Nephron progenitor cell (in vitro differentiated cells): ENCODE data around the gene MAP1S.

Source experiments
- DNase-seq: peaks from one replicate; pipeline ENCODE4 v3.0.0; 2021
- H3K27ac Mint-ChIP-seq: 2 replicates; pipeline ENCODE4 v1.8.0; 2021; ENCODE audit warnings: mild to moderate bottlenecking, moderate library complexity, mixed read lengths
- H3K27me3 Mint-ChIP-seq: 2 replicates; pipeline ENCODE4 v1.8.0; 2021; ENCODE audit warnings: mild to moderate bottlenecking, low read depth, mixed read lengths; ENCODE audit not compliant: poor library complexity
- H3K36me3 Mint-ChIP-seq: 2 replicates; pipeline ENCODE4 v1.8.0; 2021; ENCODE audit warnings: low read depth, mixed read lengths
- H3K4me1 Mint-ChIP-seq: 2 replicates; pipeline ENCODE4 v1.8.0; 2021; ENCODE audit warnings: mixed read lengths
- H3K4me3 Mint-ChIP-seq: 2 replicates; pipeline ENCODE4 v1.8.0; 2021; ENCODE audit warnings: mild to moderate bottlenecking, moderate library complexity, mixed read lengths
- H3K9me3 Mint-ChIP-seq: 2 replicates; pipeline ENCODE4 v1.8.0; 2021; ENCODE audit warnings: mild to moderate bottlenecking, moderate library complexity, mixed read lengths
- CTCF ChIP-seq: fragments of 200-600 bp; sonication (generic); IDR thresholded peaks from 2 replicates; pipeline ENCODE4 v1.5.0; 2021; ENCODE audit warnings: antibody characterized with exemption

The MAP1S gene

GRCh38 chr19:17724655-17725054, 5.4 kb downstream of the MAP1S start:
- no peaks in the 10 kb centered on the region for H3K27me3 Mint-ChIP-seq
- peaks cover 20% of the 10 kb centered on the region for H3K4me1 Mint-ChIP-seq
- peaks cover 34% of the 10 kb centered on the region for H3K36me3 Mint-ChIP-seq
- no peaks in the 10 kb centered on the region for H3K9me3 Mint-ChIP-seq
- H3K27ac Mint-ChIP-seq = no peak overlapping the region
- DNase-seq = no peak
- no peak for TF ChIP-seq CTCF
- H3K4me3 Mint-ChIP-seq = no peak overlapping the region

DNA sequence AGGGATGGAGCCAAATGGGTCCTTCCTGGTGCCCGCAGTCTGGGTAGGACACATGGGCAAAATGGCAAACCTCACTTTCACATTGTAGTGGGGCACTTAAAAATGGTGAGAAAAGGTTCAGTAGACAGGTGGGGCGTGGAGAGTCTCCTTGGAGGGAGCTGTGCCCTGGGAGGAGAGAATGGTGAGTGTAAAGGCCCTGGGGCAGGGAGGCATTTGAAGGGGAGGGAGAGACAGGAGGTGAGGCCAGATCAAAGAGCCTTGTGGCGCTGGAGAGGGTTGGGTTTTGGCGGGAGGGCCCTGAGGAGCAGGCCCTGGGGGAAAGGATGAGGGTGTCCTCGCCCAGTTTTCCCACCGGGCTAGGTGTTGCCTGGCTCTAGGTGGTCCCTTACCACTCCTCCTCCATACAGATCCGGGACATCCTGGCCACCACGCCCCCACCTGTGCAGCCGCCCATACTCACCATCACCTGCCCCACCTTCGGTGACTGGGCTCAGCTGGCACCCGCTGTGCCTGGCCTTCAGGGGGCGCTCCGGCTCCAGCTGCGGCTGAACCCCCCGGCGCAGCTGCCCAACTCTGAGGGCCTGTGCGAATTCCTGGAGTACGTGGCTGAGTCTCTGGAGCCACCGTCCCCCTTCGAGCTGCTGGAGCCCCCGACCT, 6.3 kb downstream of the MAP1S start:
- TF ChIP-seq CTCF = peak; percentile 21
- Mint-ChIP-seq H3K9me3 (peaks cover 4% of the 10 kb centered on the region), H3K36me3 (peaks cover 43% of the 10 kb centered on the region), H3K4me3 (no peak overlapping the region), H3K27me3 (no peaks in the 10 kb centered on the region), H3K4me1 (peaks cover 12% of the 10 kb centered on the region), H3K27ac (no peak overlapping the region)
- no peak for DNase-seq

DNA sequence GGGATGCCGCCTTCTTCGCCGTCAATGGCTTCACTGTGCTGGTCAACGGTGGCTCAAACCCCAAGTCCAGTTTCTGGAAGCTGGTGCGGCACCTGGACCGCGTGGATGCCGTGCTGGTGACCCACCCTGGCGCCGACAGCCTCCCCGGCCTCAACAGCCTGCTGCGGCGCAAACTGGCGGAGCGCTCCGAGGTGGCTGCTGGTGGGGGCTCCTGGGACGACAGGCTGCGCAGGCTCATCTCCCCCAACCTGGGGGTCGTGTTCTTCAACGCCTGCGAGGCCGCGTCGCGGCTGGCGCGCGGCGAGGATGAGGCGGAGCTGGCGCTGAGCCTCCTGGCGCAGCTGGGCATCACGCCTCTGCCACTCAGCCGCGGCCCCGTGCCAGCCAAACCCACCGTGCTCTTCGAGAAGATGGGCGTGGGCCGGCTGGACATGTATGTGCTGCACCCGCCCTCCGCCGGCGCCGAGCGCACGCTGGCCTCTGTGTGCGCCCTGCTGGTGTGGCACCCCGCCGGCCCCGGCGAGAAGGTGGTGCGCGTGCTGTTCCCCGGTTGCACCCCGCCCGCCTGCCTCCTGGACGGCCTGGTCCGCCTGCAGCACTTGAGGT, 7.0 kb downstream of the MAP1S start:
- Mint-ChIP-seq H3K27ac (no peak overlapping the region), H3K9me3 (peaks cover 11% of the 10 kb centered on the region), H3K4me3 (no peak overlapping the region), H3K36me3 (peaks cover 48% of the 10 kb centered on the region), H3K4me1 (peaks cover 5% of the 10 kb centered on the region), H3K27me3 (no peaks in the 10 kb centered on the region)
- no peak for DNase-seq
- TF ChIP-seq CTCF = no peak

GRCh38 chr19:17726964-17727773, 7.9 kb downstream of the MAP1S start:
- Mint-ChIP-seq H3K4me3 (no peak overlapping the region), H3K27ac (no peak overlapping the region), H3K4me1 (no peaks in the 10 kb centered on the region), H3K27me3 (no peaks in the 10 kb centered on the region), H3K9me3 (peaks cover 19% of the 10 kb centered on the region), H3K36me3 (peaks cover 51% of the 10 kb centered on the region)
- TF ChIP-seq CTCF = no peak
- no peak for DNase-seq

GRCh38 chr19:17727843-17728242, 8.6 kb downstream of the MAP1S start:
- no peaks in the 10 kb centered on the region for H3K27me3 Mint-ChIP-seq
- peaks cover 19% of the 10 kb centered on the region for H3K9me3 Mint-ChIP-seq
- TF ChIP-seq CTCF = no peak
- H3K36me3 Mint-ChIP-seq = peaks cover 56% of the 10 kb centered on the region
- H3K4me3 Mint-ChIP-seq = no peak overlapping the region
- DNase-seq = no peak
- no peak overlapping the region for H3K27ac Mint-ChIP-seq
- H3K4me1 Mint-ChIP-seq = no peaks in the 10 kb centered on the region
